Left ventricle myocardium inferior (tissue), 1 donor: Measurements from ENCODE around the gene PPP2R3B. TPM values are rescaled to one million over a fixed set of nuclear protein-coding genes. Genes with fewer than 3 reads are reported as not detected.

Source experiments
- DNase-seq: peaks from one replicate; pipeline ENCODE4 v3.0.0-alpha.2; 2020
- H3K27ac ChIP-seq: fragments of 200-600 bp; replicated peaks from 2 replicates; pipeline ENCODE4 v1.8.0; 2021
- H3K27me3 ChIP-seq: fragments of 200-600 bp; 2 replicates; pipeline ENCODE4 v1.8.0; 2021; ENCODE audit warnings: low read depth
- H3K36me3 ChIP-seq: fragments of 200-600 bp; 2 replicates; pipeline ENCODE4 v1.8.0; 2021
- H3K4me1 ChIP-seq: fragments of 200-600 bp; 2 replicates; pipeline ENCODE4 v1.8.0; 2021
- H3K4me3 ChIP-seq: fragments of 200-600 bp; 2 replicates; pipeline ENCODE4 v1.8.0; 2021; ENCODE audit warnings: mild to moderate bottlenecking, moderate library complexity
- H3K9me3 ChIP-seq: fragments of 200-600 bp; replicated peaks from 2 replicates; pipeline ENCODE4 v1.8.0; 2021
- CTCF ChIP-seq: fragments of 200-600 bp; IDR thresholded peaks from 2 replicates; pipeline ENCODE4 v1.8.0; 2021; ENCODE audit warnings: antibody characterized with exemption, mild to moderate bottlenecking, borderline replicate concordance
- intact Hi-C: fragments of 100-400 bp; cut with micrococcal nuclease; formaldehyde crosslinking; loops from one replicate; pipeline ENCODE4 v1.11.0; 2022
- total RNA-seq: library from RNA; stranded (reverse); fragmentation: NEBNext Ultra II Directional; extraction: Animal tissue kit (Norgen Biotek cat#: 25700); gene quantifications from one replicate; pipeline ENCODE4 v1.2.1, GENCODE V29; 2021
- donor health status: DM: no; HTN: yes; CAD: no; lungs with severe emphysema.

The PPP2R3B gene
- total RNA-seq, 1 donor from 2014 or later = 170 TPM

GRCh38 chrX:431492-432111, 44.9 kb upstream of the PPP2R3B start:
- Histone ChIP-seq H3K36me3 (no peaks in the 10 kb centered on the region), H3K27me3 (peaks cover 59% of the 10 kb centered on the region), H3K27ac (no peak overlapping the region), H3K4me3 (no peak overlapping the region), H3K4me1 (peaks cover 6% of the 10 kb centered on the region), H3K9me3 (no peaks in the 10 kb centered on the region)
- TF ChIP-seq CTCF = no peak
- DNase-seq = no peak
- intact Hi-C loops = no loop called here

GRCh38 chrX:431056-431455, 44.3 kb upstream of the PPP2R3B start:
- no peak overlapping the region for H3K4me3 ChIP-seq
- peaks cover 6% of the 10 kb centered on the region for H3K4me1 ChIP-seq
- H3K36me3 ChIP-seq = no peaks in the 10 kb centered on the region
- no peak overlapping the region for H3K27ac ChIP-seq
- intact Hi-C loops = no loop called here
- peaks cover 65% of the 10 kb centered on the region for H3K27me3 ChIP-seq
- H3K9me3 ChIP-seq = no peaks in the 10 kb centered on the region
- TF ChIP-seq CTCF = no peak
- no peak for DNase-seq

GRCh38 chrX:429266-429825, 42.6 kb upstream of the PPP2R3B start:
- peaks cover 59% of the 10 kb centered on the region for H3K27me3 ChIP-seq
- no peak for TF ChIP-seq CTCF
- no peak overlapping the region for H3K4me3 ChIP-seq
- H3K4me1 ChIP-seq = peaks cover 6% of the 10 kb centered on the region
- DNase-seq = no peak
- no peak overlapping the region for H3K27ac ChIP-seq
- no peaks in the 10 kb centered on the region for H3K9me3 ChIP-seq
- intact Hi-C loops = no loop called here
- no peaks in the 10 kb centered on the region for H3K36me3 ChIP-seq

- peaks cover 6% of the 10 kb centered on the region for H3K4me1 ChIP-seq
- H3K9me3 ChIP-seq = no peaks in the 10 kb centered on the region
- no peak overlapping the region for H3K27ac ChIP-seq
- H3K27me3 ChIP-seq = peaks cover 59% of the 10 kb centered on the region
- no peaks in the 10 kb centered on the region for H3K36me3 ChIP-seq
- no peak for DNase-seq
- intact Hi-C loops = no loop called here
- TF ChIP-seq CTCF = no peak
- H3K4me3 ChIP-seq = peak overlapping the region; percentile 46
Measured at GRCh38 chrX:427812-428725, 41.4 kb upstream of the PPP2R3B start.

- Histone ChIP-seq H3K27me3 (peaks cover 57% of the 10 kb centered on the region), H3K4me3 (no peak overlapping the region), H3K36me3 (no peaks in the 10 kb centered on the region), H3K4me1 (peaks cover 6% of the 10 kb centered on the region), H3K9me3 (no peaks in the 10 kb centered on the region), H3K27ac (no peak overlapping the region)
- DNase-seq = no peak
- TF ChIP-seq CTCF = no peak
- intact Hi-C loops = no loop called here
Measured at GRCh38 chrX:426881-427280, 40.2 kb upstream of the PPP2R3B start.
